Hematopoietic multipotent progenitor cell (in vitro differentiated cells): ENCODE measurements around the gene HLA-DPA1. TPM values are rescaled to one million over a fixed set of nuclear protein-coding genes. Genes with fewer than 3 reads are reported as not detected.

Experiments
- DNase-seq, 3 donors: peaks; one replicate each; pipeline ENCODE4 v3.0.0-alpha.2; 2011 to 2015; ENCODE audit warnings: low read depth in 2 of 3, low spot score in 2 of 3
- total RNA-seq: library from RNA; depleted of rRNA; stranded (reverse); fragments of >200 nt; gene quantifications from one replicate; pipeline ENCODE4 v1.2.3, GENCODE V29; 2012

Gene HLA-DPA1
- total RNA-seq, 1 donor, result 618 TPM

GRCh38 chr6:33019372-33019771, 54.1 kb downstream of the HLA-DPA1 start:
- DNase-seq, result peak in 1 of 3 donors; percentile 26

DNA sequence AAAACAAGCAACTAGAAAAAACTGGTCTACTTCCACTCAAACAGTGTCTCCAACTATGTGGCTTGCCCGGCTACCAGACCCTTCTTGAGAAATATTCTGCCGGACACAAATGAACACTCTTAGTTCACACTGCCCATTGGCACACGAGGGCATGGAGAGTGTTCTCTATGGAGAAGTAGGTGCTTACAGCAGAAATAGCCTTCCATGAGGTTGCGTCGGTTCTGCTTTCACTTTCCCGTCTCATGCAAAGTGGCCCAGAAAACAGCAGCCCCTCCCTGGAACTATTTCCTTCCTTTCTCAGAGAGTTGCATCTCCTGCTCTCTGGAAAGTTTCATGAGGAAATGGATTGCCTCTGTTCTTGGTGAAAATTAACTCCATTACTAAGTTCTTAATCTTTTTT, 54.5 kb downstream of the HLA-DPA1 start:
- peak in 2 of 3 donors; percentile 70 to 89 for DNase-seq

- DNase-seq, result no peak
Measured at GRCh38 chr6:33018418-33018817, 55.0 kb downstream of the HLA-DPA1 start.

DNA sequence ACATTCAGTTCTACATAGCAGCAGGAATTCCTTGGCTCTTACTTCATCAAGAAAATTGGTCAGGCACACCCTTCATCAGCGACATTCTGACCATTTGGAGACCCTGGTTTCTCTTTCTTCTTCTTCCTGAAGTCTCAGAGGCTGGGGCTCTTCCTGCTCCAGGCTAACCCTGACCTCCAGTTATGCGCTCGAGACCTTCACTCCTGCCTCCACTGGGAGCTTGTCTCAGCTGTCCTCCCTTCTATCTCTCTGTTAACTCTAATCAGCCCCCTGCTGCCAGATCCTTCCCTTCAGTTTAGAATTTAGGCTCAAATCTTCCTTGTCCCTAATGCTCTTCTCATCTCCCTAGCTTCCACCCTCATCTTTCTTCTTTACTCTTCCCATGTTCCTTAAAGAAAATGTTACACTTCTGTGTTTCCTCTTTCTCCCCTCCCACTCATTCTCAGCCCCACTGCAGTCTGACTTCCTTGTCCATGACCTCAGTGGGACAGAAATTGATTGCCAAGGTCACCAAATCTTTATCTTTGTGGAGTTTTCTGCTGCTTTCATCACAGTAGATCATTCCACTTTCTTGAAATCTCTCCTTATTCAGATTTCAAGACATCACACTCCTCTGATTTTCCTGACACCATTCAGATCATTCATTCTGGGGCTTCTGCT, 55.6 kb downstream of the HLA-DPA1 start:
- DNase-seq, result no peak

GRCh38 chr6:33017018-33017417, 56.4 kb downstream of the HLA-DPA1 start:
- DNase-seq, result no peak

DNA sequence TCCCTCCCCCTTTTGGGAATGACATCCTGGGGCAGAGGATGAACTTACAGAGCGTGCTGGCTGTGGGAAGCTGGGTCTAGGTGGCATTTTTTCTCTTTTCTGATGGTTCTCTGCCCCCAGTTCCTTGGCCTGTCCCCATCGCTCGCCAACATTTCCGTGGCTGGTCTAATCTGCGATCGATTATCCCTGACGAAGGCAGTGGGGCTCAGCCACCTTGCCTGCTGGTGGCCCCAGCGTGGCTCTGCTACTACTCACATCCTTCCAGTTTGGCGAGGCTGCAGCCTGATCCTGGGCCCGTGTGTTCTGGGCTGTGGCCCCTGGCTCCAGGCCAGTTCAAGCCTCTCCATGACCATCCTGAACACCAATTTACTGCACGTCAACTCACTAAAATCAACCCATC, 57.7 kb downstream of the HLA-DPA1 start:
- DNase-seq, result no peak

DNA sequence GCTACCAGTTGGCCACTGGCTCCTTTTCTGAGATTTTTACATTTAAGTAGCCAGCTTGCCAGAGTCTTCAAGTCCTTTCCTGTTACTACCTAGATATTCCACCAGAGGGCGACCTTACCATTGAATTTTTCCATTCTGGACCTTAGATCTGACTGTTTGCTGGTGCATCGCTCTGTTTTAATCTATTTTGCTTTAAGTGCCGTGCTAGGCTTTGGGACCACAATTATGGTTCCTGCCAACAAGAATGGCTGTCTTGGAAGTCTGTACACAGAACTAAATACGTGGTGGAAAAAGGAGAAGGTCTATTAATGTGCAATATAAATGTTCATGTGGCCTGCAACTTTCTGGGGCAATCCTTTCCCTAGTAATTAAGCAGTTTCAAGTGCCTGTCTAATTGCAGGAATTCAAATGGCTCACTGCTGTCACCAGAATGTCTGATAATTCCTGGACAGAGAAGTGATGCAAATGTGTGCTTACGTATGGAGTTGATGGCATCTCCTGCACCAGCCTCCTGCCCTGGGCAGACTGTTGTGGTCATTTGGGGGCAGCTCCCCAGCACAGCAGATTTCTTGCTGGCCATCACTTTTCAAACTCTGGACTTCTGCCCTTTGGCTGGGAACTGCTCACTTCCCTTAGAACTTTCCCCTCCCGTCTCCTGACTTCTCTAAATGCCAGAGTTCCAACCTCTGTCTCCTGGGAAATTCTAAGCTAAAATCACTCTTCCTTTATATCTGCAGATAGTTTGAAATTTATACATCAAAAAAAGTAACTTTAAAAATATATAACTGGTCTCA, 58.4 kb downstream of the HLA-DPA1 start:
- DNase-seq, result peak; percentile 53 to 92 (median 78)

Other genes with a start within 250 kb of the HLA-DPA1 start
- 30.7 TPM for gene TAP2, start 234.9 kb downstream of the HLA-DPA1 start, total RNA-seq
- 159 TPM for gene PSMB8, start 229.6 kb downstream of the HLA-DPA1 start, total RNA-seq
- 88.1 TPM for gene TAP1, start 219.9 kb downstream of the HLA-DPA1 start, total RNA-seq
- gene PSMB9, start 219.5 kb downstream of the HLA-DPA1 start, total RNA-seq, result 114 TPM
- 71.6 TPM for gene HLA-DMB, start 132.6 kb downstream of the HLA-DPA1 start, total RNA-seq
- gene HLA-DMA, start 120.6 kb downstream of the HLA-DPA1 start, total RNA-seq, result 156 TPM
- gene BRD2, start 105.1 kb downstream of the HLA-DPA1 start, total RNA-seq, result 191 TPM
- gene HLA-DOA, start 64.1 kb downstream of the HLA-DPA1 start, total RNA-seq, result 209 TPM
- gene HLA-DPB1, start 2.3 kb upstream of the HLA-DPA1 start, total RNA-seq, result 396 TPM
- gene COL11A2, start 118.8 kb upstream of the HLA-DPA1 start, total RNA-seq, result 0.27 TPM
- gene RXRB, start 127.0 kb upstream of the HLA-DPA1 start, total RNA-seq, result 23.4 TPM
- 29.9 TPM for gene SLC39A7, start 127.2 kb upstream of the HLA-DPA1 start, total RNA-seq
- gene HSD17B8, start 131.0 kb upstream of the HLA-DPA1 start, total RNA-seq, result 55.7 TPM
- 40.4 TPM for gene RING1, start 134.9 kb upstream of the HLA-DPA1 start, total RNA-seq
- gene VPS52, start 198.2 kb upstream of the HLA-DPA1 start, total RNA-seq, result 62.5 TPM
- 10,287 TPM for gene RPS18, start 198.4 kb upstream of the HLA-DPA1 start, total RNA-seq
- 14.3 TPM for gene B3GALT4, start 203.5 kb upstream of the HLA-DPA1 start, total RNA-seq
- 63.3 TPM for gene WDR46, start 215.6 kb upstream of the HLA-DPA1 start, total RNA-seq
- gene PFDN6, start 216.0 kb upstream of the HLA-DPA1 start, total RNA-seq, result 7.5 TPM
- 35.5 TPM for gene RGL2, start 225.3 kb upstream of the HLA-DPA1 start, total RNA-seq
- 323 TPM for gene TAPBP, start 240.4 kb upstream of the HLA-DPA1 start, total RNA-seq
- gene ZBTB22, start 244.1 kb upstream of the HLA-DPA1 start, total RNA-seq, result 27.7 TPM
- gene DAXX, start 249.3 kb upstream of the HLA-DPA1 start, total RNA-seq, result 63.6 TPM